H1 (cell line): Measurements from ENCODE around the gene TMEM260. TPM values are rescaled to one million over a fixed set of nuclear protein-coding genes. Genes with fewer than 3 reads are reported as not detected.

Experiments used
- SAP30 ChIP-seq: fragments of 300-600 bp; sonication (generic); IDR thresholded peaks from 2 replicates; pipeline ENCODE4 v1.7.1; 2012; ENCODE audit warnings: low read length, moderate library complexity, mild to moderate bottlenecking, inconsistent platforms; ENCODE audit not compliant: insufficient read depth, insufficient replicate concordance
- polyA plus RNA-seq, 7 experiments: library from polyadenylated mRNA; depleted of rRNA in 3 of 7; stranded (reverse) in 5 of 7; unstranded in 2 of 7; fragments of >200 nt in 5 of 7; fragments of 200-250 nt in 2 of 7; gene quantifications; 1 replicate in 5 of 7; 2 replicates in 1 of 7; 4 replicates in 1 of 7; pipeline versions ENCODE4 v1.2.1 to v1.2.3, GENCODE V29; 2011 to 2013; ENCODE audit warnings: missing spikeins in 2 of 7, mixed read lengths in 2 of 7
- total RNA-seq: library from RNA; stranded (reverse); fragmentation: NEBNext Ultra II Directional; extraction: Animal tissue kit (Norgen Biotek cat#: 25700); gene quantifications from 2 replicates; pipeline ENCODE4 v1.2.1, GENCODE V29; 2021

The TMEM260 gene
- total and polyA plus RNA-seq, 2 of the 8 experiments (the other 6 are each of a cell fraction or from before 2014, with no cell fraction given): 14.4 to 15.2 TPM

GRCh38 chr14:56633544-56633943, 53.9 kb downstream of the TMEM260 start (continued):
- TF ChIP-seq SAP30: no peak
